Measurements from ENCODE around the gene TECR.

GRCh38 chr19:14525729-14526128 lies 3.7 kb upstream of the TECR start:
- no peak for TF ChIP-seq CTCF (IDR thresholded peaks at IDR 0.05)
- TF ChIP-seq POLR2A (IDR thresholded peaks at IDR 0.05): no peak
- no peak for TF ChIP-seq POLR2AphosphoS5 (IDR thresholded peaks at IDR 0.05)
- TF ChIP-seq EP300 (IDR thresholded peaks at IDR 0.05): no peak
